ENCODE results near the gene CLSTN3. TPM values are rescaled to one million over a fixed set of nuclear protein-coding genes. Genes with fewer than 3 reads are reported as not detected.

The CLSTN3 gene
- total and polyA plus RNA-seq, 2 experiments from 2014 or later = 5.0 to 46.9 TPM

GRCh38 chr12:7092229-7092985, 37.8 kb upstream of the CLSTN3 start, which contains the start of gene C1R:
Gene C1R (minus strand): TSS chr12:7092445. CDS start chr12:7092388, 57 bp downstream.
- Mint-ChIP-seq H3K27me3 (ENCODE audit: insufficient read depth, low read depth, poor library complexity) (peaks cover 18% of the 10 kb centered on the region), H3K27ac (no peak within 1 kb of the TSS), H3K36me3 (ENCODE audit: low read depth) (peaks cover 2% of the 10 kb centered on the region; the same call in 1 of the 3 replicates), H3K4me3 (peak within 1 kb of the TSS; percentile 53), H3K9me3 (no peaks in the 10 kb centered on the region), H3K4me1 (peaks cover 32% of the 10 kb centered on the region)
- Histone ChIP-seq H4K20me1 (replicated peaks; ENCODE audit: insufficient read depth) (no peaks in the 10 kb centered on the region), H3K4me2 (peak within 1 kb of the TSS; percentile 87), H3K27me3 (ENCODE audit: insufficient read depth) (no peaks in the 10 kb centered on the region), H3K4me1 (ENCODE audit: insufficient read depth) (peaks cover 20% of the 10 kb centered on the region), H3K27ac (ENCODE audit: low read depth) (no peak within 1 kb of the TSS; the same call in 1 of the 2 replicates), H2AFZ (peak within 1 kb of the TSS; percentile 98), H3F3A (replicated peaks; ENCODE audit: low read depth) (no peaks in the 10 kb centered on the region), H3K36me3 (ENCODE audit: insufficient read depth) (no peaks in the 10 kb centered on the region), H3K9me2 (ENCODE audit: insufficient read depth) (0 out of 2 replicates have a peak, but pooled peaks cover 3% of the 10 kb centered on the region), H3K4me3 (peak within 1 kb of the TSS; percentile 57), H3K79me2 (replicated peaks; ENCODE audit: insufficient read depth) (no peaks in the 10 kb centered on the region)
- TF ChIP-seq CTCF (conservative IDR thresholded peaks at IDR 0.05; ENCODE audit: low read depth in 2 of 2) (peak; percentile 88 to 96), ZNF462 (CRISPR knock-in tag; IDR thresholded peaks at IDR 0.05) (no peak), NANOG (IDR thresholded peaks at IDR 0.05; ENCODE audit: borderline replicate concordance) (no peak), ZNF331 (CRISPR knock-in tag; IDR thresholded peaks at IDR 0.05; ENCODE audit: low read depth) (no peak)
- DNase-seq (ENCODE audit: low spot score) (peak; percentile 84), ATAC-seq (peak; percentile 54)
